Measurements from ENCODE around the gene SSC4D.
"Not testable (repeated sequence)": the region's sequence is repeated elsewhere in the genome, so short reads cannot be mapped to it uniquely, and the experiment has no call there.

Gene SSC4D

DNA sequence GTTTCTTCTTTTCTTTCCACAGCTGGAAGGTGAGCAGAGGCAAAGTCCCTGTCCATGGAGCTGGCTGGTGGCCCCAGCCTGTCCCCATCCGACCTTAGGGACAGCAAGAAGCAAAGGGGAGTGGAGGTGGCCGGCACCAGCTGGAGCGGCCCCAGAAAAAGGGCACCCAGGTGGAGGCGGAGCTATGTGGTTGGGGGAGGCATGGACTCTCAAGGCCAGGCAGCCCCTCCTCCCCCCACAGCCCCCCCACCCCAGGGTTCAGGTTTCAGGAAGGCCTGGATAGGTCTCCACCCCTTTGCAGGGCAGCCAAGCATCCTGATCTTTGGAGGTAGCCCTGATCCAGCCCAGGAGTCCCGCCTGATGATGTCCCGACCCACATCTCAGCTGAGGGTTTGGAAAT, at the start of gene SSC4D:
Gene SSC4D, minus strand, starts transcription at position 161 of the 400 bp plus-strand sequence. CDS start 5,258 bp downstream, outside the sequence.
- DNase-seq = no peak

DNA sequence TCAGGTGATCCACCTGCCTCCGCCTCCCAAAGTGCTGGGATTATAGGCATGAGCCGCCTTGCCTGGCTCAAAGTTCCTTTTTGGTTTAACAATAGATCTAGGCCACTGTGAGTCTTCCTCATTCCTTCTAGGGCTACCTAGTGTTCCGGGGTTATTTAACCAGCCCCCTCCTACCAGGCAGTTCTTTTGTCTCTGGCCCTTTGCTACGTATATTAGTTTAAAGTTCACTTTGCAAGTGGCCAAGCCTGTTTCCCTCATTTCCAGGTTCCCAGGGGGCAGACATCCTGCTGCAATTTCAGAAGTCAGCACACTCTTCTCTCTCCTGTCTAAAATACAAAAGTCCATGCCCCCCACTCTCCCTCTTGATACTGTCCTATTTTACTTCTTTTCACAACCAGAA, 49.0 kb upstream of the SSC4D start:
- not testable (repeated sequence) for DNase-seq

- DNase-seq = not testable (repeated sequence)
Observed at GRCh38 chr7:76457017-76457416, 47.5 kb upstream of the SSC4D start.

DNA sequence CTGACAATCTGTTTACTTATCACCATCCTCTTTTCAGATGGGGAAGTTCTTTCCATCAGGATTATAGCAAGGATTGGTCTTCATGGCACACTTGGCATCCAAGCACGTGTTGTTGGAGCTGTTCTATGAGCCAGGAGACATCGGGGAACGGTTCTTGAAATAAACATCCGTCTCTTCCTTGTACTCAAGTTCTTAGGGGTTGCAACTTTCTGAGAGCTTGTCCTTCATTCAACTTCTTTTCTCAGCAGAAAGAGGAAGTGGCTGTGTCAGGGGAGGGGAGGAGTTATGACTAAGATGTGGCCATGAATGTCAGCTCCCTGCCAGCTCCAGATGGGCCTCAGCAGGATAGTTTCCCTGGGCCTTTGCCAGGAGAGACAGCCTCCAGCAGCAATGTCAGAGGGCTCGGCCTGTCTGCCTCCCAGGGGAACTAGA, 36.1 kb upstream of the SSC4D start:
- peak; percentile 39 for DNase-seq

- DNase-seq = not testable (repeated sequence)
Observed at GRCh38 chr7:76443846-76444245, 34.3 kb upstream of the SSC4D start.

GRCh38 chr7:76442664-76443446, 33.4 kb upstream of the SSC4D start:
- DNase-seq = not testable (repeated sequence)

DNA sequence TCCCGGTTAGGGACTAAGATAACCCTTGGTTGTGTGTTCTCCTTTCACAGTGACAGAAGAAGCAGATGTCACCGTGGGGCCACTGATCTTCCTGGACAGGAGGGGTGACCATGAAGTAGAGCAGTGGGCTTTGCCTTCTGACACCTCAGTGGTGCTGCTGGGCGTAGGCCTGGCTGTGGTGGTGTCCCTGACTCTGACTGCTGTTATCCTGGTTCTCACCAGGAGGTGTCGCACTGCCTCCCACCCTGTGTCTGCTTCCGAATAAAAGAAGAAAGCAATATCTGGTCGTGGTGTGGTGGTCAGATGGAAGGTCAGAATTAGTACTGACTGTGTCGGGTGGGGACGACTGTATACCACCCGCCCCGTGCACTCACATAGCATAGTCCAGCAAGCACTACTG, 32.3 kb upstream of the SSC4D start:
- DNase-seq = not testable (repeated sequence)

DNA sequence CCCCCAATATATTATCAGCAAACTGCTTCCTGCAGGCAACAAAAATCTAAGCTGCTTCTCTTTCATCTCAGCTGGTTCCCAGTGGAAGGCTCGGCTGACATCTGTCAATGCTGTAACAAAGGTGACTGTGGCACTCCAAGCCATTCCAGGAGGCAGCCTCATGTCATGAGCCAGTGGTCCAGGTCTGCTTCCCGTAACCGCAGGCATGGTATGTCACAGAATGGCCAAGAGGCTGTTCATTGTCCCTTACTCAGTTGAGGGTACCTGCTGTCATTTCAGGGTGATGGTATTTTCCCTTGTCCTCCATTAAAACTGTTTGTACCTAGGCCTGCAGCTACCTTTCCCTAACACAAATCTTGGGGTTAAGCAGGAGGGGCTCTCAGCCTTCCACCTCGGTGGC, 30.9 kb upstream of the SSC4D start:
- DNase-seq = not testable (repeated sequence)

- not testable (repeated sequence) for DNase-seq
Observed at GRCh38 chr7:76439120-76439888, 29.8 kb upstream of the SSC4D start.

DNA sequence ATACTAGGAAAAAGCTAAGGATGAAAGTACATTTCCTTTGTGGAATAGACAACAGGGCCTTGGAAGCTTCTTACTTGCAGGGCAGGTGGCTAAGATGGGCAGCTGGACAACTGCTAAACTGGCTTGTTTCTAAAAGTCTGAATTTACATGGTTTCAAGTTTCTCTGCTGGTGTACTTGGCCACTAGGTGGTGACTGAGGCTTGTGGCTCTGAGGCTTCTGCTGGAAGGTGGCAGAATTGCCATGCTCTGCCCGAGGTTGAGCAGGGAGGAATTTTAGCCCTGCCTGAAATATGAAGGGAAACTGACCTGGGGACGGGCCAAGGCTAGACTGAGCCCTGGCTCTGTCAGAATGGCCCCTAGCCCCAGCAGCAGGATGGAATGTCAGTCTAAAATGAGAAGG, 28.4 kb upstream of the SSC4D start:
- peak; percentile 76 for DNase-seq

- DNase-seq = no peak
Observed at GRCh38 chr7:76430836-76431235, 21.3 kb upstream of the SSC4D start.

- DNase-seq = no peak
Observed at GRCh38 chr7:76430211-76430610, 20.7 kb upstream of the SSC4D start.

DNA sequence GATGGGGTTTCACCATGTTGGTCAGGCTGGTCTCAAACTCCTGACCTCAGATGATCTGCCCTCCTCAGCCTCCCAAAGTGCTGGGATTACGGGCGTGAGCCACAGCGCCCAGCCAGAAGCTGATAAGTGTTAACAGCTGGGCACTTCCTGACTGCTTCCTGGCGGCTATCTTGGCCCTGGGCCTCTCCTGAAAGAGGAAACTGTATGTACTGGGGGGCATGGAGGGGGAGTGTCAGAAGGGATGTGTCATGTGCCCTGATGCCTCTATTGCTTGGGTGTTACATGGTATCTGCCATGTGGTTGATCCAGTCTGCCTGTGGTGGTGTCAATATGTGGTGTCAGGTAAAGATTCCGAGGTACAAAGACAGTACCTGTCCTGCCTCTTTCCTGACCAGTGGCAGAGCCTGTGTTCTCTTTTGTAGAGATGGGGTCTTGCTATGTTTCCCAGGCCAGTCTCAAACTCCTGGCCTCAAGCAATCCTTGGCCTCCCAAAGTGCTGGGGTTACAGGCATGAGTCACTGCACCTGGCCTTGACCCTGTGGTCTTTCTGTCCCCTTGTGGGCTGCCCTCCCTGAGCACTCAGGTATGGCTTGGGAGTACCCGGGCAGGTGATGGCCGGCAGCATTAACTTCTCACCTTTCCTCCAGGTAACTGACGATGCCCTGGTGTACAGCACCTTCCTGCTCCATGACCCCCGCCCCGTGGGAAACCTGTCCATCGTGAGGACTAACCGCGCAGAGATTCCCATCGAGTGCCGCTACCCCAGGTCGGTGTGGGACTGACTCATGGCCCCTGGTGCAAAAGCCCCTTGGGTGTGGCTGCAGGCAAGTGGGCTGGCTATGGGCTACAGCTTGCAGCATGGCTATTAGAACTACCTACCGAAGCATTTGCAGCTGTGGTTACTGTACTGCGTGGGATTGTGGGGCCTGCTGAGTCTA, 19.6 kb upstream of the SSC4D start:
- DNase-seq = no peak

DNA sequence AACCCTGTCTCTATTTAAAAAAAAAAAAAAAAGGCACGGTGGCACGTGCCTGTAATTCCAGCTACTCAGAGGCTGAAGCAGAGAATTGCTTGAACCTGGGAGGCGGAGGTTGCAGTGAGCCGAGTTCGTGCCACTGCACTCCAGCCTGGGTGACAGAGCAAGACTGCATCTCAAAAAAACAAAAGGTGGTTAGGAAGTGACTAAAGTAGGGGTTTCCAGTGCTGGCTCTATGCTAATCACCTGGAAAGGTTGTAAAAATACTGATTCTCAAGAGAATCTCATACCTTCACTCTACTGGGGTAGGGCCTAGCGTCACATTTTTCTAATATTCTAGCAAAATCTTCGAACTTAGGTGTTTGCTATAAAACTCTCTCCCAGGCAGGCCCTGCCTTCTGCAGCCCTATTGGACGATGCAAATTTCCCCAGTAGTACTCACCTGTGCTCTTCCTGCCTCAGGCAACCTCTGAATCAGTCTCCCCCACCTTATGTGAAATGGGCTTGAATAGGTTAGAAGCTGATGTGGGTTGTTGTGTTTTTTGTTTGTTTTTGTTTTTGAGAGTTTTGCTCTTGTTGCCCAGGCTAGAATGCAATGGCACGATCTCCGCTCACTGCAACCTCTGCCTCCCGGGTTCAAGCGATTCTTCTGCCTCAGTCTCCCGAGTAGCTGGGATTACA, 18.8 kb upstream of the SSC4D start:
- DNase-seq = no peak

DNA sequence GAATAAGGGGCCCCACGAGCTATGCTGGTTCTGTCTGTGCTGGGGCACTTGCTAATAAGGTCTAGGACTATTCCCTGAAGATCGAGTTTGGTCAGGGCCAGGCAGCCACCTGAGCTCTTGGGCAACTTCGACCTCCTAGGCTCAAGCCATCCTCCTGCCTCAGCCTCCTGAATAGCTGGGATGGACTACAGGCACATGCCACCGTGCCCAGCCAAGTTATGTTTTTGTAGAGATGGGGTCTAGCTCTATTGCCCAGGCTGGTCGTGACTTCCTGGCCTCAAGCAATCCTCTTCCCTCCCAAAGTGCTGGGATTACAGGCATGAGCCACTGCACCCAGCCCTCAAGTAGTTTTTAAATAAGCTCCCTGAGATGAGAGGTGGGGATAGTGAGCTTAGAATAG, 18.1 kb upstream of the SSC4D start:
- DNase-seq = no peak

DNA sequence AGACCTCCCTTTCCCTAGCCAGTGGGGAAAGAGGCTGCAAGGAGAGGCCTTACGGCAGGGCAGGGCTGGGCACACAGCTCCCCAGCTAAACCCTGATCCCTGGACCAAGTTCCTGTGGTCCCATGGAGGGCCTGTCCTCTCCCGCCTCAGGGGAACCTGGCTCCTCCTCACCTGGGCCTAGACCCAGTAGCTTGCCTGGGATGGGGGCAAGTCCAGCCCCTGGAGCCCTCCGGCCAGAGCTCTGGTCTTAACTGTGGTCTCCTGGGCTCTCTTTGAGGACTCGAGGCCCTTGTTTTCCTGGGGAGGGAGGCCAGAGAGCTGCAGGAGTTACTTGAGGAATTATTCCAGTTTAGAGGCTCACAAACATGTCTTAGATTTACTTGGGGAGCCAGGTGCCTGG, 16.7 kb upstream of the SSC4D start:
- no peak for DNase-seq

DNA sequence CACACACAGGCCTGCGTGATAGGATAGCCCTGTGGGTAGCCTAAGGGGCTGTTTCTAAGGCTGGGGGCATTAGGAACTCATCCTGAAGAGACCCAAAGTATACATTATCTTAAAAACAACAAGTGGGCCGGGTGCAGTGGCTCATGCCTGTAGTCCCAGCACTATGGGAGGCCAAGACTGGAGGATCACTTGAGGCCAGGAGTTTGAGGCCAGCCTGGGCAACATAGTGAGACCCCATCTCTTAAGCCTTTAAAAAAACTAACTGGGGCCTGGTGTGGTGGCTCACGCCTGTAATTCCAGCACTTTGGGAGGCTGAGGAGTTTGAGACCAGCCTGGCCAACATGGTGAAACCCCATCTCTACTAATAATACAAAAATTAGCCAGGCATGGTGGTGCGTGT, 16.1 kb upstream of the SSC4D start:
- DNase-seq = not testable (repeated sequence)

DNA sequence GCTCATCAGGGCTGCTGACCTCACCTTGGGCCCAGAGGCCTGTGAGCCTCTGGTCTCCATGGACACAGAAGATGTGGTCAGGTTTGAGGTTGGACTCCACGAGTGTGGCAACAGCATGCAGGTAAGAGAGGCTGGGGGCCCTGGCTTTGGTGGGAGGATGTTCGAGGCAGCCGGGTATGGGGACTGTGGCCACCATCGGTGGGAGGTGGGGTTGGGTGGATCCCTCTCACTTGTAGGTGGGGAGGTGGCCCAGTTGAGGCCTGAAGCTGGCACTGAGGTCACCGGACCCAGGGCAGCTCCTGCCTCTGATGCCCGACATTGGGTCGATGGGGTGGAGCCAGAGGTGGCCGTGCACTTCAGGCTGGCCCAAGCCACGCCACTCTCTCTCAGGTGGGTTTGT, 15.7 kb upstream of the SSC4D start:
- DNase-seq = no peak

- no peak for DNase-seq
Observed at GRCh38 chr7:76424413-76425111, 15.1 kb upstream of the SSC4D start, which contains the start of gene ZP3. ZP3 (plus strand) TSS chr7:76424950; CDS start chr7:76424965, 15 bp downstream.

DNA sequence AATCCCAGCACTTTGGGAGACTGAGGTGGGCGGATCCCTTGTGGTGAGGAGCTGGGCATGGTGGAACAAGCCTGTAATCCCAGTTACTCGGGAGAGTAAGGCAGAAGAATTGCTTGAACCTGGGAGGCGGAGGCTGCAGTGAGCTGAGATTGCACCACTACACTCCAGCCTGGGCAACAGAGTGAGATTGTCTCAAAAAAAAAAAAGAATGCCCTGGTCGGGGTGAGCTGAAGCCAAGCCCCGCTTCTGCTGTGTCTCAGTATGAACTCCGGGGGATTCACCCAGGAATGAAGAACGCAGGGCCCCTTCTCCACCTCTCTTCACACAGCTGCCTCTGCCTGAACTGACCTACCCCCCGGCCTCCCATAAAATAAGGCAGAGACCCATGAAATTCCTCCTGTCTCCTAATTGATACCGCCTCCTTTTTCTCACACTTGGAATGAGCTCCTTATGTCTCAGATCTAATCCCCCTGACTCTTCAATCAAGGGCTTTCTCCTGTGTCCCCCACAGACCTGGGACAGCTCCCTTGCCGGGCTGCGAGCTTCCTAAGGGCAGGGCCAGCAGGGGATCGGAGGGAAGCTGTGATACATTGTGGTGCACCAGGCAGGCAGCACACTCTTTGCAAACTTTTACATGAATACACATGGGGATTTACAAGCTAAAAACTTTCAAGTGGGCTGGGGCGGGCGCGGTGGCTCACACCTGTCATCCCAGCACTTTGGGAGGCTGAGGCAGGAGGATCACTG, 14.3 kb upstream of the SSC4D start:
- DNase-seq = no peak

DNA sequence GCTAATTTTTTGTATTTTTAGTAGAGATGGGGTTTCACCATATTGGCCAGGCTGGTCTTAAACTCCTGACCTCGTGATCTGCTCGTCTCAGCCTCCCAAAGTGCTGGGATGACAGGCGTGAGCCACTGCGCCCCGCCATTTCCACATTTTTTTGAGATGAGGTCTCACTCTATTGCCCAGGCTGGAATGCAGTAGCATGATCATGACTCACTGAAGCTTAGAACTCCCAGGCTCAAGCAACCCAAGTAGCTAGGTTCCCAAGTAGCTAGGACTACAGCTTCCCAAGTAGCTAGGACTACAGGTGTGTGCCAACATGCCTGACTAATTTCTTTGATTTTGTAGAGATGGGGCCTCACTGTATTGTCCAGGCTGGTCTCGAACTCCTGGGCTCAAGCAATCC, 11.6 kb upstream of the SSC4D start:
- DNase-seq = not testable (repeated sequence)

All from KG1 (cell line).